Karpas-422 (cell line): ENCODE data around the gene FAM151A. TPM values are rescaled to one million over a fixed set of nuclear protein-coding genes. Genes with fewer than 3 reads are reported as not detected.

Experiments used
- DNase-seq: peaks from one replicate; pipeline ENCODE4 v3.0.0-alpha.2; 2015
- H2AFZ ChIP-seq: fragments of 200-600 bp; sonication (generic); 2 replicates; pipeline ENCODE4 v1.6.1; 2014; ENCODE audit warnings: antibody characterized with exemption, low read length, mixed read lengths
- H3K27ac ChIP-seq: fragments of 200-600 bp; sonication (generic); 2 replicates; pipeline ENCODE4 v1.5.1; 2014; ENCODE audit warnings: mild to moderate bottlenecking, low read length, moderate library complexity
- H3K27me3 ChIP-seq: fragments of 200-600 bp; sonication (generic); 2 replicates; pipeline ENCODE4 v1.6.1; 2014; ENCODE audit warnings: low read length, mixed read lengths
- H3K36me3 ChIP-seq: fragments of 200-600 bp; sonication (generic); 2 replicates; pipeline ENCODE4 v1.6.1; 2014; ENCODE audit warnings: low read length, mixed read lengths; ENCODE audit not compliant: insufficient read depth
- H3K4me1 ChIP-seq: fragments of 200-600 bp; sonication (generic); 2 replicates; pipeline ENCODE4 v1.6.1; 2014; ENCODE audit warnings: mild to moderate bottlenecking, low read length, mixed read lengths
- H3K4me2 ChIP-seq: fragments of 200-600 bp; sonication (generic); 2 replicates; pipeline ENCODE4 v1.6.1; 2014; ENCODE audit warnings: low read length, low read depth, mild to moderate bottlenecking; ENCODE audit not compliant: poor library complexity, severe bottlenecking
- H3K4me3 ChIP-seq: fragments of 200-600 bp; sonication (generic); 2 replicates; pipeline ENCODE4 v1.5.1; 2014; ENCODE audit warnings: mild to moderate bottlenecking, antibody characterized with exemption, low read length, mixed read lengths
- H3K79me2 ChIP-seq: fragments of 200-600 bp; sonication (generic); 2 replicates; pipeline ENCODE4 v1.6.1; 2014; ENCODE audit warnings: mild to moderate bottlenecking, low read length, mixed read lengths
- H3K9ac ChIP-seq: fragments of 200-600 bp; sonication (generic); 2 replicates; pipeline ENCODE4 v1.6.0; 2014; ENCODE audit warnings: low read length
- H3K9me2 ChIP-seq: fragments of 200-600 bp; sonication (generic), shearing (Covaris generic); replicated peaks from 2 replicates; pipeline ENCODE4 v1.6.0; 2014; ENCODE audit warnings: mild to moderate bottlenecking, low read length, moderate library complexity; ENCODE audit not compliant: insufficient read depth
- H3K9me3 ChIP-seq: fragments of 300-700, 200-600 bp; sonication (generic); 2 replicates; pipeline ENCODE4 v1.6.1; 2014; ENCODE audit warnings: low read length, mixed read lengths
- H4K20me1 ChIP-seq: fragments of 200-600 bp; sonication (generic); 2 replicates; pipeline ENCODE4 v1.6.1; 2014; ENCODE audit warnings: mild to moderate bottlenecking, antibody characterized with exemption, low read length, low read depth; ENCODE audit not compliant: insufficient read depth
- total RNA-seq: library from RNA; depleted of rRNA; stranded (reverse); fragments of >200 nt; shearing (Covaris generic); gene quantifications from 2 replicates; pipeline ENCODE4 v1.2.3, GENCODE V29; 2014; ENCODE audit warnings: low replicate concordance

FAM151A gene
- total RNA-seq, 1 experiment from 2014 or later = not detected

DNA sequence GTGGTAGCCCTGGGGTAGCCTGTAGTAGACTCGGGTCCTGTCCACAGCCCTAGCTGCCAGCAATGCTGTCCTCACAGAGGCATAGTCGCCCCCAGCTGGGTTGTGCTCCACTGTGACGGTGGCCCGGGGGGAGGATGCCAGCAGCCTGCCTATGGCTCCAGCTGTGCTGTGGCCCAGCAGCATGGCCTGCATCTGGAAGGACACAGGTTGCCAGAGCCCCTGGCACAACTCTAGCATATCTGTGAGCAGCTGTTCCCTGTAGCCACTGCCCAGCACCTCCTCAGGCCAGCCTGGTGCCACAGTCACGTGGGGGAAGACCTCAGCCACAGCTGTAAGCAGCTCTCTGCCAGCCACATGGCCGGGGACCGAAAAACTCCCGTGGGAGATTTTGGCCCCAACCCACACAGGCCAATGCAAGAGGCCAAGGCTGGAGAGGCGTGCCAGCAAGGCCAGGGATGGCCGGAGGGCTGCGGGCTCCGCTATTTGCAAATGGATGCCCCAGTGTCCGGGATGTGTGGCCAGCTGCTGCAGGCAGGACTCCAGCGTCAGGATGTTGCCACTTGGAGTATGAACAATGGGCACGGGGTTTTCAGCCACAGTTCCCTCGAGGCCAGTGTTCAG lies 13.9 kb downstream of the FAM151A start:
- Histone ChIP-seq H3K27ac (no peak overlapping the region), H4K20me1 (no peaks in the 10 kb centered on the region), H3K4me3 (no peak overlapping the region), H2AFZ (no peak overlapping the region), H3K4me1 (no peaks in the 10 kb centered on the region), H3K9ac (no peak overlapping the region), H3K27me3 (no peaks in the 10 kb centered on the region; the same call in 1 of the 2 replicates), H3K79me2 (no peaks in the 10 kb centered on the region), H3K36me3 (no peaks in the 10 kb centered on the region), H3K4me2 (no peak overlapping the region), H3K9me2 (no peaks in the 10 kb centered on the region), H3K9me3 (no peaks in the 10 kb centered on the region)
- DNase-seq = no peak

DNA sequence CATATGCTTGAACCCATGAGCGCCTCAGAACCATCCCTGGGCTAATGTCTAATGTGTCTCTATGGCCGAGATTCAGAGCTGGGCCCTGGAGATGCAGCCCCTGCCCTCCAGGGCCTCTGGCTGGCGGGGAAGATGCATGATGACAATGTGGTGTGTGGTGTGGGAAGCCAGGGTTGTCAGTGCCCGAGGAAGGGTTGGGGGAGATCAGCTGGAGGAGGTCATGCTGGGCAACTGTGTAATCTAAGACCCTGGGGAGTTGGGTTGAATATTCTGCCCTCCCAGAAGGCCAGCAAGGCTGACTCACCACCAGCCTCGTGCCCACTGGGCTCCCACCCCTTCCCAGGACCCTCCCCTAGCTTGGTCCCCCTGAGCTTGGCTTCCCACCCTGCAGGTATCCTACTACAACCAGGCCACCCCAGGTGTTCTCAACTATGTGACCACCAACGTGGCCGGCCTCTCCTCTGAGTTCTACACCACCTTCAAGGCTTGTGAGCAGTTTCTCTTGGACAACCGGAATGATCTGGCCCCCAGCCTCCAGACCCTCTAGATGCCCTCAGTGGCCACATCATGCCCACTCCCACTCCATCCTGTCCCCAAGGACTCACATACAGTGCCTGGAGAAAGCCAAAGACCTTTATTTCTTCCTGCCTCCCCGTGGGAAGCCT lies 14.6 kb downstream of the FAM151A start:
- no peak for DNase-seq
- no peak overlapping the region for H3K4me3 ChIP-seq
- H3K9me3 ChIP-seq = no peaks in the 10 kb centered on the region
- no peaks in the 10 kb centered on the region for H3K4me1 ChIP-seq
- H3K9me2 ChIP-seq = no peaks in the 10 kb centered on the region
- no peaks in the 10 kb centered on the region; the same call in 1 of the 2 replicates for H3K27me3 ChIP-seq
- H3K79me2 ChIP-seq = no peaks in the 10 kb centered on the region
- no peak overlapping the region for H3K4me2 ChIP-seq
- H3K27ac ChIP-seq = no peak overlapping the region
- no peaks in the 10 kb centered on the region for H4K20me1 ChIP-seq
- H3K36me3 ChIP-seq = no peaks in the 10 kb centered on the region
- H2AFZ ChIP-seq = no peak overlapping the region
- no peak overlapping the region for H3K9ac ChIP-seq

DNA sequence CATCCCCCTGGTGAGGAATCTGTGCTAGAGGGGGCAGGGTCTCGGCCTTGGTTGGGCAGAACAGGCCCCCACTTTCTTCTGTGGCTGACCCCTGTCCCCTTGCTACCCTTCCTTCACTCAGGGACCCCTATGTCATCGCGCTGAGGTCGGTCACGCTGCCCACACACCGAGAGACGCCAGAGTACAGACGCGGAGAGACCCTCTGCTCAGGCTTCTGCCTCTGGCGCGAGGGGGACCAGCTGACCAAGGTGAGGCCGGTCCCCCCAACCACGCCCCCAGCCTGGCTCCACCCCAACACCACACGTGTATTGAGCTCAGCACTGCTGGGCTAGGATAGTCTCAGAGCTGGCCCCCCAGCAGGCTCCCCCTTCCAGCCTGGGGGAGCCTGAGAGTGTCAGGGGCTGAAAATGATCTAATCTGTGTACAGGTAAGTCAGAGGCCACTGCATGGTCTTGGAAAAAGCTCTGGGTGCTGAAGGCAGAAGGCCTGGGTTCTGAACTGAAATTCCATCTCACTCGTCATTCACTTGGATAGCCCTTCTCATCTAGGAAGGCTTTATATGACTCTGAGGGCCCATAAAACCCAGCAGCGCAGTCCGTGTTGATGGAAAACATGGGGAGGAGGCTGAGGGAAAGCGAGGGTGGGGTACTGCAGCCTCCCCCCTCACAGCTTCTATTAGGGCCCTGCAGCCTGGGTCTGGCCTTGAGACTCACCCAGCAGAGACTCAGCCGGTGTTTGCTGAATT lies 15.3 kb downstream of the FAM151A start:
- no peaks in the 10 kb centered on the region; the same call in 1 of the 2 replicates for H3K27me3 ChIP-seq
- no peak overlapping the region for H2AFZ ChIP-seq
- H3K79me2 ChIP-seq = no peaks in the 10 kb centered on the region
- no peak overlapping the region for H3K9ac ChIP-seq
- H3K27ac ChIP-seq = no peak overlapping the region
- no peak for DNase-seq
- H3K4me3 ChIP-seq = no peak overlapping the region
- H3K9me2 ChIP-seq = no peaks in the 10 kb centered on the region
- no peaks in the 10 kb centered on the region for H3K36me3 ChIP-seq
- H3K4me1 ChIP-seq = no peaks in the 10 kb centered on the region
- no peak overlapping the region for H3K4me2 ChIP-seq
- no peaks in the 10 kb centered on the region for H4K20me1 ChIP-seq
- no peaks in the 10 kb centered on the region for H3K9me3 ChIP-seq

DNA sequence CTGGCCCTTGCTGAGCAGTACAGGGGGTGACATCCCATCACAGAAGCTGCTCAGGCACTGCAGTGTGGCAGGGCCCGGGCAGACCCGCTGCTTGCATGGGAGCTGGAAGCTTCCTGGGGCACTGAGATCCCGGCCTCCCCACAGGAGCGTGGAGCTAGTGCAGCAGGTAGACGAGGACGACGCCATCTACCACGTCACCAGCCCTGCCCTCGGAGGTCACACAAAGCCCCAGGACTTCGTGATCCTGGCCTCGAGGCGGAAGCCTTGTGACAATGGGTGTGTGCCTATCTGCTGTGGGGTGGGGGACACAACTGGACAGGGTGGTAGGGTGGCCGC lies 16.4 kb downstream of the FAM151A start:
- Histone ChIP-seq H4K20me1 (no peaks in the 10 kb centered on the region), H3K4me1 (no peaks in the 10 kb centered on the region), H2AFZ (no peak overlapping the region), H3K27me3 (no peaks in the 10 kb centered on the region; the same call in 1 of the 2 replicates), H3K36me3 (no peaks in the 10 kb centered on the region), H3K9me3 (no peaks in the 10 kb centered on the region), H3K79me2 (no peaks in the 10 kb centered on the region), H3K4me2 (no peak overlapping the region), H3K9me2 (no peaks in the 10 kb centered on the region), H3K9ac (no peak overlapping the region), H3K27ac (no peak overlapping the region), H3K4me3 (no peak overlapping the region)
- no peak for DNase-seq

DNA sequence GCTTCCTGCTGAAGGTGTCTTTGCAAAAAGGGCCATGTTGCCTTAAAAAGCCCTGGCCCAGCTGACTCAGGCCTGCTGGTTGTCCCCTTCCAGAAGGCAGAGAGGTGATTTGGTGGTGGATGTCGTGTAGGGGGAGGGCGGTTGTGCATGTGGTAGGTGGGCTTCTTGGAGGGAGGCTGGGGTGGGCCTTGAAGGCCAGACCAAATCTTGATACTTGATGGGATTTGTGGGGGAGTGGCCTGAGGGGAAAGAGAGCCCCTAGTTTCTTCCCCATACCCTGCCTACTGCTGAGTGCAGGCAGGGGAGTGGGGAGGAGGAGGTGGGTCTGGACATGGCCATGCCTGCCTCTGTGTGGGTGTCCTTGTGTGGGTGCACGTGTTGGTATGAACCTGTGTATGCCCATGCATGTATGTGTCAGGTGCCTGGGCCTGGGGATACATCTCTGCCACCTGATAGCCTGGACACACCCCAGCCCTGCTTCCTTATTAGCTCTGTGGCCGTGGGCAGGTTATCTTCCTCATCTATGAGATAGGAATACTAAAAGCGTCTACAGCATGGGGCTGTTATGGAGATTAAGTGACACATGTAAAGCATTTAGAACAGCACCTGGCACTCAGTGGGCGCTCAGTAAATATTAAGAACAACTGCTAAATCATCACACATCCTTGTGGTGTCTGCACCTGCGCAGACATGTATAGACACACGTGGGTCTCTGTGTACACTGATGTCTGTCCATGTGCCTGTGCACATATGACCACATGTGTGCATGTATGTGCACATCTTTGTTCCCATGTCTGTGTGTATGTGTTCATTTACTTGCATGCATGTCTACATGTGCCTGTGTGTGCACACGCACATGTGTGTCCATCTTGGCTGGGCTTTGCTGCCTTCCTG lies 17.0 kb downstream of the FAM151A start:
- H3K27ac ChIP-seq = no peak overlapping the region
- H3K9ac ChIP-seq = no peak overlapping the region
- H3K9me3 ChIP-seq = no peaks in the 10 kb centered on the region
- no peaks in the 10 kb centered on the region for H3K36me3 ChIP-seq
- H3K4me3 ChIP-seq = no peak overlapping the region
- H4K20me1 ChIP-seq = no peaks in the 10 kb centered on the region
- H3K79me2 ChIP-seq = no peaks in the 10 kb centered on the region
- no peak overlapping the region for H2AFZ ChIP-seq
- no peaks in the 10 kb centered on the region; the same call in 1 of the 2 replicates for H3K27me3 ChIP-seq
- DNase-seq = no peak
- H3K4me1 ChIP-seq = no peaks in the 10 kb centered on the region
- H3K9me2 ChIP-seq = no peaks in the 10 kb centered on the region
- no peak overlapping the region for H3K4me2 ChIP-seq

DNA sequence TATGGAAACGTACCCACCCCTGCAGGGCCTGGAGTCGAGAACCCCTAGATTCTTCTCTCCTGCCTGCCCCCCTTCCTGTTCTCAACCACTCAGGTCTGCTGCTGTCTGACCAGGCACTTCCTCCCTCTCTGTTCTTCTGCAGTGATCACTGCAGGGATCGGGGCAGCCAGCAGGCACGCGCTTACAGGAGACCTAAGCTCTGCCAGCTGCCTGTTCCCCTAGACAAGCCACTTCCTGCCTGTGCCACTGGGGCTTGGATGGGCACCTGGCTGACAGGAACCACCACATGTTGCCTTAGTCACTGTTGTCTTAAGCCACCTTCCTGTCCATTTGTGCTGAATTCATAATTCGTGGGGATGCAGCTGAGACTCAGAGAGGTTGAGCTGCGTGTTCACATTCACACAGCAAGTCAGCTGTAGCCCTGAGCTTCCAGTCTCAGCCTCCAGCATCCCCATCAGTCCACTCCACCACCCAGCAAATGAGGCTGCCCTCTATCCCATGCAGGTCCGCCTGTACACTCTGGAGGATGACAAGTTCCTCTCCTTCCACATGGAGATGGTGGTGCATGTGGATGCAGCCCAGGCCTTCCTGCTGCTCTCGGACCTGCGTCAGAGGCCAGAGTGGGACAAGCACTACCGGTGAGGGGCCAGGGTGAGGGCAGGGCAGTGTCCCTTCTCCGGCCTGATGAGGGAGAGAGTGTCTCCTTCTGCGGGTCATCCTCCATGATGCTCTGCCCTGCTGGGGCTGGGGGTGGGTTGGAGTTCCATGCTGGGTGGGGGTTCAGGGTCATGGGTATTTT lies 18.6 kb downstream of the FAM151A start:
- Histone ChIP-seq H3K4me3 (no peak overlapping the region), H3K9me3 (no peaks in the 10 kb centered on the region), H2AFZ (no peak overlapping the region), H3K27ac (no peak overlapping the region), H4K20me1 (no peaks in the 10 kb centered on the region), H3K4me1 (no peaks in the 10 kb centered on the region), H3K79me2 (no peaks in the 10 kb centered on the region), H3K4me2 (no peak overlapping the region), H3K27me3 (no peaks in the 10 kb centered on the region), H3K36me3 (no peaks in the 10 kb centered on the region), H3K9ac (no peak overlapping the region), H3K9me2 (no peaks in the 10 kb centered on the region)
- no peak for DNase-seq

DNA sequence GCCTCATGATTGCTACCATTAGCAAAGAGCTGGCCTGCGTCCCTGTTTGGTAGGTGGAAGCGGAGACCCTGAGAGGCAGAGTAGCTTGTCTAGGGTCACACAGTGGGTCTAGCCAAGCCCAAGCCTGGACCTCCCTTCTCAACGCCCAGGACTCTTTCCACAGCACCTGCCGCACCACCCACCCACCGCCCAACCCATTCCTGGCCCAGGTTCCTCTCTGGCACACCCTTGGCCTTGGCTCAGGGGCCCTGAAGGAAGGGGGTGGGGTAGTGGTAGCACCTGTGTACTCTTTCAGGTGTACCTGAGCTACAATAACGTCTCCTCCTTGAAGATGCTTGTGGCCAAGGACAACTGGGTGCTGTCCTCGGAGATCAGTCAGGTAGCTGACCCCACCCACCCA lies 19.3 kb downstream of the FAM151A start:
- no peak overlapping the region for H3K4me3 ChIP-seq
- H3K27me3 ChIP-seq = no peaks in the 10 kb centered on the region
- H3K4me2 ChIP-seq = no peak overlapping the region
- no peak overlapping the region for H2AFZ ChIP-seq
- DNase-seq = no peak
- no peak overlapping the region for H3K27ac ChIP-seq
- no peaks in the 10 kb centered on the region for H3K36me3 ChIP-seq
- H3K9ac ChIP-seq = no peak overlapping the region
- H3K9me3 ChIP-seq = no peaks in the 10 kb centered on the region
- no peaks in the 10 kb centered on the region for H3K4me1 ChIP-seq
- no peaks in the 10 kb centered on the region for H4K20me1 ChIP-seq
- no peaks in the 10 kb centered on the region for H3K79me2 ChIP-seq
- no peaks in the 10 kb centered on the region for H3K9me2 ChIP-seq
